Neural cell (in vitro differentiated cells): ENCODE measurements around the gene PRF1. TPM values are rescaled to one million over a fixed set of nuclear protein-coding genes. Genes with fewer than 3 reads are reported as not detected.

Source experiments
- H2AFZ ChIP-seq: fragments of 200-600, 300-800 bp; sonication (generic), shearing (Covaris generic); 2 replicates; pipeline ENCODE4 v1.6.0; 2014; ENCODE audit warnings: low read depth, mild to moderate bottlenecking, antibody characterized with exemption, low read length, moderate library complexity
- H3F3A ChIP-seq: fragments of 200-600 bp; shearing (Covaris generic); 2 replicates; pipeline ENCODE4 v1.6.1; 2016; ENCODE audit warnings: mild to moderate bottlenecking, moderate library complexity, mixed read lengths, antibody characterized with exemption, low read length; ENCODE audit not compliant: insufficient read depth, poor library complexity, severe bottlenecking
- H3K27ac ChIP-seq: fragments of 200-600, 300-800 bp; sonication (generic), shearing (Covaris generic); 2 replicates; pipeline ENCODE4 v1.5.1; 2014; ENCODE audit warnings: mild to moderate bottlenecking, low read length, moderate library complexity
- H3K27me3 ChIP-seq: fragments of 300-800, 200-600 bp; sonication (generic), shearing (Covaris generic); 2 replicates; pipeline ENCODE4 v1.6.0; 2014; ENCODE audit warnings: mild to moderate bottlenecking, low read depth, low read length, moderate library complexity; ENCODE audit not compliant: insufficient read depth
- H3K36me3 ChIP-seq: fragments of 300-800, 200-600 bp; sonication (generic), shearing (Covaris generic); 2 replicates; pipeline ENCODE4 v1.5.1; 2014; ENCODE audit warnings: mild to moderate bottlenecking, antibody characterized with exemption, low read length, moderate library complexity; ENCODE audit not compliant: insufficient read depth
- H3K4me2 ChIP-seq: fragments of 300-800, 200-600 bp; sonication (generic), shearing (Covaris generic); 2 replicates; pipeline ENCODE4 v1.6.0; 2014; ENCODE audit warnings: mild to moderate bottlenecking, low read length
- H3K4me3 ChIP-seq: fragments of 300-800, 200-600 bp; sonication (generic), shearing (Covaris generic); 2 replicates; pipeline ENCODE4 v1.5.1; 2014; ENCODE audit warnings: mild to moderate bottlenecking, low read length, moderate library complexity
- H3K79me2 ChIP-seq: fragments of 200-600 bp; shearing (Covaris generic); replicated peaks from 2 replicates; pipeline ENCODE4 v1.6.0; 2014; ENCODE audit warnings: mild to moderate bottlenecking, low read length, moderate library complexity; ENCODE audit not compliant: insufficient read depth
- H3K9ac ChIP-seq: fragments of 300-800, 200-600 bp; sonication (generic), shearing (Covaris generic); 2 replicates; pipeline ENCODE4 v1.6.1; 2016; ENCODE audit warnings: mild to moderate bottlenecking, low read length, mixed read lengths
- H3K9me2 ChIP-seq: fragments of 200-600 bp; shearing (Covaris generic); 2 replicates; pipeline ENCODE4 v1.6.1; 2016; ENCODE audit warnings: mild to moderate bottlenecking, low read length, mixed read lengths; ENCODE audit not compliant: insufficient read depth
- H3K9me3 ChIP-seq: fragments of 200-600, 300-800 bp; sonication (generic), shearing (Covaris generic); 2 replicates; pipeline ENCODE4 v1.6.1; 2016; ENCODE audit warnings: mild to moderate bottlenecking, mixed run types, low read length, moderate library complexity, mixed read lengths
- H4K20me1 ChIP-seq: fragments of 200-600 bp; shearing (Covaris generic); 2 replicates; pipeline ENCODE4 v1.6.1; 2016; ENCODE audit warnings: mild to moderate bottlenecking, mixed run types; ENCODE audit not compliant: insufficient read depth
- CTCF ChIP-seq: fragments of 450-650 bp; IDR thresholded peaks from 2 replicates; pipeline ENCODE4 v1.5.1; 2014; ENCODE audit warnings: antibody characterized with exemption, mild to moderate bottlenecking, moderate library complexity; ENCODE audit not compliant: poor library complexity, severe bottlenecking
- EP300 ChIP-seq: fragments of 450-650 bp; conservative IDR thresholded peaks from 2 replicates; pipeline ENCODE4 v1.6.1; 2014; ENCODE audit warnings: antibody characterized with exemption, mild to moderate bottlenecking, moderate library complexity; ENCODE audit not compliant: poor library complexity, severe bottlenecking
- EZH2 ChIP-seq: fragments of 200-600, 300-800 bp; shearing (Covaris generic), sonication (generic); IDR thresholded peaks from 2 replicates; pipeline ENCODE4 v1.6.1; 2014; ENCODE audit warnings: antibody characterized with exemption, low read length, borderline replicate concordance, mild to moderate bottlenecking; ENCODE audit not compliant: insufficient read depth, poor library complexity, severe bottlenecking
- MXI1 ChIP-seq: fragments of 450-650 bp; conservative IDR thresholded peaks from 2 replicates; pipeline ENCODE4 v1.6.1; 2014; ENCODE audit warnings: antibody characterized with exemption, mild to moderate bottlenecking; ENCODE audit not compliant: poor library complexity, severe bottlenecking
- POLR2AphosphoS5 ChIP-seq: IDR thresholded peaks from 2 replicates; pipeline ENCODE4 v1.6.1; 2012
- RAD21 ChIP-seq: fragments of 450-650 bp; conservative IDR thresholded peaks from 2 replicates; pipeline ENCODE4 v1.6.1; 2014; ENCODE audit warnings: antibody characterized with exemption, mild to moderate bottlenecking, moderate library complexity
- REST ChIP-seq: IDR thresholded peaks from 2 replicates; pipeline ENCODE4 v1.6.1; 2012; ENCODE audit warnings: borderline replicate concordance
- SMC3 ChIP-seq: fragments of 450-650 bp; conservative IDR thresholded peaks from 2 replicates; pipeline ENCODE4 v1.6.1; 2014; ENCODE audit warnings: antibody characterized with exemption, mild to moderate bottlenecking, moderate library complexity; ENCODE audit not compliant: poor library complexity
- TAF1 ChIP-seq: IDR thresholded peaks from 2 replicates; pipeline ENCODE4 v1.6.1; 2012; ENCODE audit warnings: low read depth
- polyA plus RNA-seq: library from polyadenylated mRNA; depleted of rRNA; stranded (reverse); fragments of >200 nt; gene quantifications from 2 replicates; pipeline ENCODE4 v1.2.3, GENCODE V29; 2014

Gene PRF1
- polyA plus RNA-seq, 1 donor from 2014 or later: not detected

GRCh38 chr10:70595566-70596016 is 7.0 kb downstream of the PRF1 start:
- Histone ChIP-seq H3K36me3 (no peaks in the 10 kb centered on the region), H3K4me3 (no peak overlapping the region), H3K9me3 (no peaks in the 10 kb centered on the region), H3K9me2 (no peaks in the 10 kb centered on the region), H2AFZ (no peak overlapping the region), H3K9ac (no peak overlapping the region), H3K27ac (no peak overlapping the region), H3F3A (no peaks in the 10 kb centered on the region), H3K4me2 (no peak overlapping the region), H3K27me3 (no peaks in the 10 kb centered on the region), H3K79me2 (no peaks in the 10 kb centered on the region), H4K20me1 (no peaks in the 10 kb centered on the region)
- no peak for TF ChIP-seq TAF1
- no peak for TF ChIP-seq SMC3
- no peak for TF ChIP-seq POLR2AphosphoS5

- H3K27me3 ChIP-seq: no peaks in the 10 kb centered on the region
- H3K4me2 ChIP-seq: no peak overlapping the region
- H3K9me2 ChIP-seq: no peaks in the 10 kb centered on the region
- H3K36me3 ChIP-seq: no peaks in the 10 kb centered on the region
- no peaks in the 10 kb centered on the region for H4K20me1 ChIP-seq
- H3K79me2 ChIP-seq: no peaks in the 10 kb centered on the region
- H3K9me3 ChIP-seq: no peaks in the 10 kb centered on the region
- no peaks in the 10 kb centered on the region for H3F3A ChIP-seq
- no peak overlapping the region for H3K27ac ChIP-seq
- H2AFZ ChIP-seq: no peak overlapping the region
- no peak overlapping the region for H3K4me3 ChIP-seq
- H3K9ac ChIP-seq: no peak overlapping the region
- no peak for TF ChIP-seq CTCF
- TF ChIP-seq POLR2AphosphoS5: no peak
- no peak for TF ChIP-seq REST
- no peak for TF ChIP-seq TAF1
- TF ChIP-seq RAD21: no peak
- TF ChIP-seq SMC3: no peak
These were observed 8.4 kb downstream of the PRF1 start for GRCh38 chr10:70594161-70594560.

GRCh38 chr10:70593513-70593890 is 9.0 kb downstream of the PRF1 start:
- Histone ChIP-seq H2AFZ (no peak overlapping the region), H3F3A (no peaks in the 10 kb centered on the region), H3K9me3 (no peaks in the 10 kb centered on the region), H3K36me3 (no peaks in the 10 kb centered on the region), H3K4me2 (no peak overlapping the region), H3K9me2 (no peaks in the 10 kb centered on the region), H3K27me3 (no peaks in the 10 kb centered on the region), H3K9ac (no peak overlapping the region), H3K4me3 (no peak overlapping the region), H4K20me1 (no peaks in the 10 kb centered on the region), H3K79me2 (no peaks in the 10 kb centered on the region), H3K27ac (no peak overlapping the region)
- no peak for TF ChIP-seq RAD21
- no peak for TF ChIP-seq POLR2AphosphoS5
- TF ChIP-seq EP300: no peak
- no peak for TF ChIP-seq EZH2
- TF ChIP-seq SMC3: no peak
- TF ChIP-seq CTCF: no peak
- TF ChIP-seq MXI1: no peak
- no peak for TF ChIP-seq REST
- no peak for TF ChIP-seq TAF1
